Neural cell (in vitro differentiated cells): ENCODE measurements around the gene METAP2. TPM values are rescaled to one million over a fixed set of nuclear protein-coding genes. Genes with fewer than 3 reads are reported as not detected.

Experiments
- H2AFZ ChIP-seq: fragments of 200-600, 300-800 bp; sonication (generic), shearing (Covaris generic); 2 replicates; pipeline ENCODE4 v1.6.0; 2014; ENCODE audit warnings: low read depth, mild to moderate bottlenecking, antibody characterized with exemption, low read length, moderate library complexity
- H3F3A ChIP-seq: fragments of 200-600 bp; shearing (Covaris generic); 2 replicates; pipeline ENCODE4 v1.6.1; 2016; ENCODE audit warnings: mild to moderate bottlenecking, moderate library complexity, mixed read lengths, antibody characterized with exemption, low read length; ENCODE audit not compliant: insufficient read depth, poor library complexity, severe bottlenecking
- H3K27ac ChIP-seq: fragments of 200-600, 300-800 bp; sonication (generic), shearing (Covaris generic); 2 replicates; pipeline ENCODE4 v1.5.1; 2014; ENCODE audit warnings: mild to moderate bottlenecking, low read length, moderate library complexity
- H3K27me3 ChIP-seq: fragments of 300-800, 200-600 bp; sonication (generic), shearing (Covaris generic); 2 replicates; pipeline ENCODE4 v1.6.0; 2014; ENCODE audit warnings: mild to moderate bottlenecking, low read depth, low read length, moderate library complexity; ENCODE audit not compliant: insufficient read depth
- H3K36me3 ChIP-seq: fragments of 300-800, 200-600 bp; sonication (generic), shearing (Covaris generic); 2 replicates; pipeline ENCODE4 v1.5.1; 2014; ENCODE audit warnings: mild to moderate bottlenecking, antibody characterized with exemption, low read length, moderate library complexity; ENCODE audit not compliant: insufficient read depth
- H3K4me2 ChIP-seq: fragments of 300-800, 200-600 bp; sonication (generic), shearing (Covaris generic); 2 replicates; pipeline ENCODE4 v1.6.0; 2014; ENCODE audit warnings: mild to moderate bottlenecking, low read length
- H3K4me3 ChIP-seq: fragments of 300-800, 200-600 bp; sonication (generic), shearing (Covaris generic); 2 replicates; pipeline ENCODE4 v1.5.1; 2014; ENCODE audit warnings: mild to moderate bottlenecking, low read length, moderate library complexity
- H3K79me2 ChIP-seq: fragments of 200-600 bp; shearing (Covaris generic); replicated peaks from 2 replicates; pipeline ENCODE4 v1.6.0; 2014; ENCODE audit warnings: mild to moderate bottlenecking, low read length, moderate library complexity; ENCODE audit not compliant: insufficient read depth
- H3K9ac ChIP-seq: fragments of 300-800, 200-600 bp; sonication (generic), shearing (Covaris generic); 2 replicates; pipeline ENCODE4 v1.6.1; 2016; ENCODE audit warnings: mild to moderate bottlenecking, low read length, mixed read lengths
- H3K9me2 ChIP-seq: fragments of 200-600 bp; shearing (Covaris generic); 2 replicates; pipeline ENCODE4 v1.6.1; 2016; ENCODE audit warnings: mild to moderate bottlenecking, low read length, mixed read lengths; ENCODE audit not compliant: insufficient read depth
- H3K9me3 ChIP-seq: fragments of 200-600, 300-800 bp; sonication (generic), shearing (Covaris generic); 2 replicates; pipeline ENCODE4 v1.6.1; 2016; ENCODE audit warnings: mild to moderate bottlenecking, mixed run types, low read length, moderate library complexity, mixed read lengths
- H4K20me1 ChIP-seq: fragments of 200-600 bp; shearing (Covaris generic); 2 replicates; pipeline ENCODE4 v1.6.1; 2016; ENCODE audit warnings: mild to moderate bottlenecking, mixed run types; ENCODE audit not compliant: insufficient read depth
- EP300 ChIP-seq: fragments of 450-650 bp; conservative IDR thresholded peaks from 2 replicates; pipeline ENCODE4 v1.6.1; 2014; ENCODE audit warnings: antibody characterized with exemption, mild to moderate bottlenecking, moderate library complexity; ENCODE audit not compliant: poor library complexity, severe bottlenecking
- EZH2 ChIP-seq: fragments of 200-600, 300-800 bp; shearing (Covaris generic), sonication (generic); IDR thresholded peaks from 2 replicates; pipeline ENCODE4 v1.6.1; 2014; ENCODE audit warnings: antibody characterized with exemption, low read length, borderline replicate concordance, mild to moderate bottlenecking; ENCODE audit not compliant: insufficient read depth, poor library complexity, severe bottlenecking
- MXI1 ChIP-seq: fragments of 450-650 bp; conservative IDR thresholded peaks from 2 replicates; pipeline ENCODE4 v1.6.1; 2014; ENCODE audit warnings: antibody characterized with exemption, mild to moderate bottlenecking; ENCODE audit not compliant: poor library complexity, severe bottlenecking
- POLR2AphosphoS5 ChIP-seq: IDR thresholded peaks from 2 replicates; pipeline ENCODE4 v1.6.1; 2012
- RAD21 ChIP-seq: fragments of 450-650 bp; conservative IDR thresholded peaks from 2 replicates; pipeline ENCODE4 v1.6.1; 2014; ENCODE audit warnings: antibody characterized with exemption, mild to moderate bottlenecking, moderate library complexity
- SMC3 ChIP-seq: fragments of 450-650 bp; conservative IDR thresholded peaks from 2 replicates; pipeline ENCODE4 v1.6.1; 2014; ENCODE audit warnings: antibody characterized with exemption, mild to moderate bottlenecking, moderate library complexity; ENCODE audit not compliant: poor library complexity
- TAF1 ChIP-seq: IDR thresholded peaks from 2 replicates; pipeline ENCODE4 v1.6.1; 2012; ENCODE audit warnings: low read depth
- polyA plus RNA-seq: library from polyadenylated mRNA; depleted of rRNA; stranded (reverse); fragments of >200 nt; gene quantifications from 2 replicates; pipeline ENCODE4 v1.2.3, GENCODE V29; 2014
- TF ChIP-seq, protein P1 (sequence below): fragments of 450-650 bp; IDR thresholded peaks from 2 replicates; pipeline ENCODE4 v1.5.1; 2014; ENCODE audit warnings: antibody characterized with exemption, mild to moderate bottlenecking, moderate library complexity; ENCODE audit not compliant: poor library complexity, severe bottlenecking
- TF ChIP-seq, protein P2 (sequence below): IDR thresholded peaks from 2 replicates; pipeline ENCODE4 v1.6.1; 2012; ENCODE audit warnings: borderline replicate concordance

Gene METAP2
- polyA plus RNA-seq, 1 donor from 2014 or later: 78.0 TPM

DNA sequence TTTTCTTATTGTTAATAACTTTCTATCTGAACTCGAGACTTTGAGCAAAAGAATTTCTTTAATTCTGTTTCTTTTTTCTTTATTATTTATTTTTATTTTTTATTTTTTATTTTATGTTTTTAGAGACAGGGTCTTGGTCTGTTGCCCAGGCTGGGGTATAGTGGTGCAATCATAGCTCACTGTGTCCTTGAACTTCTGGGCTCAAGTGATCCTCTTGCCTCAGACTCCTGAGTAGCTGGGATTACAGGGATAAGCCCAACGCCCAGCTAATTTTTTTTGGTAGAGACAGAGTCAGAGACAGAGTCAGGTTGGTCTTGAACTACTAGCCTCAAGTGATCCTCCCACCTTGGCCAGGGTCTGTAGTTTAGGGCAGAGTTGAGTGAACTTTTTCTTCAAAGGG is 18.5 kb downstream of the METAP2 start:
- H3K9me3 ChIP-seq: no peaks in the 10 kb centered on the region
- no peak for TF ChIP-seq POLR2AphosphoS5
- TF ChIP-seq, protein P1, sequence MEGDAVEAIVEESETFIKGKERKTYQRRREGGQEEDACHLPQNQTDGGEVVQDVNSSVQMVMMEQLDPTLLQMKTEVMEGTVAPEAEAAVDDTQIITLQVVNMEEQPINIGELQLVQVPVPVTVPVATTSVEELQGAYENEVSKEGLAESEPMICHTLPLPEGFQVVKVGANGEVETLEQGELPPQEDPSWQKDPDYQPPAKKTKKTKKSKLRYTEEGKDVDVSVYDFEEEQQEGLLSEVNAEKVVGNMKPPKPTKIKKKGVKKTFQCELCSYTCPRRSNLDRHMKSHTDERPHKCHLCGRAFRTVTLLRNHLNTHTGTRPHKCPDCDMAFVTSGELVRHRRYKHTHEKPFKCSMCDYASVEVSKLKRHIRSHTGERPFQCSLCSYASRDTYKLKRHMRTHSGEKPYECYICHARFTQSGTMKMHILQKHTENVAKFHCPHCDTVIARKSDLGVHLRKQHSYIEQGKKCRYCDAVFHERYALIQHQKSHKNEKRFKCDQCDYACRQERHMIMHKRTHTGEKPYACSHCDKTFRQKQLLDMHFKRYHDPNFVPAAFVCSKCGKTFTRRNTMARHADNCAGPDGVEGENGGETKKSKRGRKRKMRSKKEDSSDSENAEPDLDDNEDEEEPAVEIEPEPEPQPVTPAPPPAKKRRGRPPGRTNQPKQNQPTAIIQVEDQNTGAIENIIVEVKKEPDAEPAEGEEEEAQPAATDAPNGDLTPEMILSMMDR: no peak
- no peak for TF ChIP-seq SMC3
- TF ChIP-seq, protein P2, sequence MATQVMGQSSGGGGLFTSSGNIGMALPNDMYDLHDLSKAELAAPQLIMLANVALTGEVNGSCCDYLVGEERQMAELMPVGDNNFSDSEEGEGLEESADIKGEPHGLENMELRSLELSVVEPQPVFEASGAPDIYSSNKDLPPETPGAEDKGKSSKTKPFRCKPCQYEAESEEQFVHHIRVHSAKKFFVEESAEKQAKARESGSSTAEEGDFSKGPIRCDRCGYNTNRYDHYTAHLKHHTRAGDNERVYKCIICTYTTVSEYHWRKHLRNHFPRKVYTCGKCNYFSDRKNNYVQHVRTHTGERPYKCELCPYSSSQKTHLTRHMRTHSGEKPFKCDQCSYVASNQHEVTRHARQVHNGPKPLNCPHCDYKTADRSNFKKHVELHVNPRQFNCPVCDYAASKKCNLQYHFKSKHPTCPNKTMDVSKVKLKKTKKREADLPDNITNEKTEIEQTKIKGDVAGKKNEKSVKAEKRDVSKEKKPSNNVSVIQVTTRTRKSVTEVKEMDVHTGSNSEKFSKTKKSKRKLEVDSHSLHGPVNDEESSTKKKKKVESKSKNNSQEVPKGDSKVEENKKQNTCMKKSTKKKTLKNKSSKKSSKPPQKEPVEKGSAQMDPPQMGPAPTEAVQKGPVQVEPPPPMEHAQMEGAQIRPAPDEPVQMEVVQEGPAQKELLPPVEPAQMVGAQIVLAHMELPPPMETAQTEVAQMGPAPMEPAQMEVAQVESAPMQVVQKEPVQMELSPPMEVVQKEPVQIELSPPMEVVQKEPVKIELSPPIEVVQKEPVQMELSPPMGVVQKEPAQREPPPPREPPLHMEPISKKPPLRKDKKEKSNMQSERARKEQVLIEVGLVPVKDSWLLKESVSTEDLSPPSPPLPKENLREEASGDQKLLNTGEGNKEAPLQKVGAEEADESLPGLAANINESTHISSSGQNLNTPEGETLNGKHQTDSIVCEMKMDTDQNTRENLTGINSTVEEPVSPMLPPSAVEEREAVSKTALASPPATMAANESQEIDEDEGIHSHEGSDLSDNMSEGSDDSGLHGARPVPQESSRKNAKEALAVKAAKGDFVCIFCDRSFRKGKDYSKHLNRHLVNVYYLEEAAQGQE: no peak
- TF ChIP-seq RAD21: no peak
- TF ChIP-seq EZH2: no peak
- no peak for TF ChIP-seq MXI1
- TF ChIP-seq TAF1: no peak
- no peak for TF ChIP-seq EP300
- H3K27ac ChIP-seq: no peak overlapping the region
- no peak overlapping the region for H3K9ac ChIP-seq
- no peak overlapping the region for H2AFZ ChIP-seq
- H3K4me2 ChIP-seq: no peak overlapping the region
- no peaks in the 10 kb centered on the region for H3K79me2 ChIP-seq
- H3K9me2 ChIP-seq: no peaks in the 10 kb centered on the region
- no peaks in the 10 kb centered on the region for H4K20me1 ChIP-seq
- no peaks in the 10 kb centered on the region for H3K27me3 ChIP-seq
- H3K4me3 ChIP-seq: no peak overlapping the region
- no peaks in the 10 kb centered on the region for H3F3A ChIP-seq
- peaks cover 22% of the 10 kb centered on the region for H3K36me3 ChIP-seq

DNA sequence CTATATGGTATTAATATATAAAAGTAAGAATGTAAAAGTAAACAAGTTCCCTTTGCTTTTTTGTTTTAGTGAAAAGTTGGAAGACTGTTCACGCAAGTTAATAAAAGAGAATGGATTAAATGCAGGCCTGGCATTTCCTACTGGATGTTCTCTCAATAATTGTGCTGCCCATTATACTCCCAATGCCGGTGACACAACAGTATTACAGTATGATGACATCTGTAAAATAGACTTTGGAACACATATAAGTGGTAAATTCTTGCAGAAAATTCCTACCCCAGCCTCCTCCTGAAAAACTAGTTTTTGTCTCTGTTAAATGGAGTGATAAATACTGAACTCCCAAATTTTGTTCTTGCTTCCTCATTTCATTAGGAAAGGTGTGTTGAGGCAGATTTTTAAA is 20.9 kb downstream of the METAP2 start:
- Histone ChIP-seq H3F3A (no peaks in the 10 kb centered on the region), H3K36me3 (peaks cover 36% of the 10 kb centered on the region), H3K4me3 (no peak overlapping the region), H3K4me2 (no peak overlapping the region), H2AFZ (no peak overlapping the region), H3K9me2 (no peaks in the 10 kb centered on the region), H3K9me3 (peaks cover 3% of the 10 kb centered on the region), H3K79me2 (no peaks in the 10 kb centered on the region), H3K27me3 (no peaks in the 10 kb centered on the region), H4K20me1 (no peaks in the 10 kb centered on the region), H3K9ac (no peak overlapping the region), H3K27ac (no peak overlapping the region)
- TF ChIP-seq SMC3 (no peak), MXI1 (no peak), RAD21 (no peak), EP300 (no peak), EZH2 (no peak), TAF1 (no peak), POLR2AphosphoS5 (no peak)
- TF ChIP-seq, protein P2: no peak
- TF ChIP-seq, protein P1: no peak
